ACHN (cell line): ENCODE measurements around the gene USP9X.
"Not testable (repeated sequence)": the region's sequence is repeated elsewhere in the genome, so short reads cannot be mapped to it uniquely, and the experiment has no call there.

ENCODE experiments used
- DNase-seq: peaks from one replicate; pipeline ENCODE4 v3.0.0-alpha.2; 2015
- in situ Hi-C: cut with HindIII; loops from 2 replicates; pipeline ENCODE4 v1.10.0; 2017; ENCODE audit warnings: low sequenced_read_pairs, low pct_ligation_motif_present, low pct_unique_long_range_greater_than_20kb

The USP9X gene

DNA sequence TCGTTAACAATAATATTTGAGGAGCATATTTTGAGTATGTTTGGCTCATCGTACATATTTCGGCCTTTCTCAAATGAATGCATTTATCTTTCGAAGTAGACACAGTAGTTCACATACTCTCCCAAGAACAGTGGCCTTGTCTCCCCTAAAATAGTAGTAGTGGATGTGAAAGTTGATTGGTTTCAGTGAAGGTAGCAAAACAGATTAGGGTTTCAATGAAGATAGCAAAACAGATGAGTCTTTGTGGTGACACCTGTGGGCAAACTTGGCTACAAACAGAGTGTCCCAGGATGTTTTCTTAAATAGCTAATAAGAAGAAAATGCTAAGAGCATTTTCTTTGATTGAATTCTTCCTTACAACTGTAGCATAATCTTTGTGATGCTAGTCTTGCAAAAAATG, 67.0 kb downstream of the USP9X start:
- DNase-seq: no peak
- in situ Hi-C loops: no loop called here

DNA sequence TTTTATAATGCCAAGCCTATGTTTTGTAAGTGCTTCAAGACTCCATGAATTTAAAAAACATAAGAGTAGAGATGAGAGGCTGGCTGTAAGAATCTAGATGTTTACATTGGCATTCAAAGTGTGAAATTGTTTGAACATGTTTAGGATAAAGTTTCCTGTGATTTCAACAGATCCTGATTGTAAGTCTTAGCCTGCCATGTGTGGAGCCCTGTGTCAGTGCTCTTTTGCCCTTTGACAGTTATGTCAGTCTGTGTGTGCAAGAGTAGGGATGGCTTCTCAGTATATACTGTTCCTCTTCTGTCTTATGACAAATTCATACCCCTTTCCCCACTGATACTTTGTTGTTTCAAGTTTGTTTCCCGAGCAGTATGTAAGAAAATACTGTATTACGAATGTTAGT, 68.2 kb downstream of the USP9X start:
- in situ Hi-C loops: no loop called here
- no peak for DNase-seq

DNA sequence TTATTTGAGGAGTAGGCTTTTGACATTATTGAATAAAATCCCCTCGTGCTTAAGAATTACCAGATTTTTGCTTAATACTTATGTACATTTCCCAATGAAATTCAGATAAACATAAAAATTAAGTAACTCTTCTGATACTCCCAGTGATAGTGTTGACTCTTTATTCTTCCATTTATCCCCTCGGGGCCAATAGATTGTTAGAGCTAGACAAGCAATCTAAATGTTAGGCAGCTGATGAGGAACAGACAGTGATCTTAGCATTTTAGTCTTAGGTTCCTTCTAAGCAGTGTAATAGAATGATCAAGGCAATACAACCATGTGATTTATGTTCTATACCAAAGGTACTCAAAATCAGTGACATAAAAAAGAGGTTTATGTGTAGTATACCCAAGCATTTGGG, 68.7 kb downstream of the USP9X start:
- DNase-seq: no peak
- in situ Hi-C loops: no loop called here

DNA sequence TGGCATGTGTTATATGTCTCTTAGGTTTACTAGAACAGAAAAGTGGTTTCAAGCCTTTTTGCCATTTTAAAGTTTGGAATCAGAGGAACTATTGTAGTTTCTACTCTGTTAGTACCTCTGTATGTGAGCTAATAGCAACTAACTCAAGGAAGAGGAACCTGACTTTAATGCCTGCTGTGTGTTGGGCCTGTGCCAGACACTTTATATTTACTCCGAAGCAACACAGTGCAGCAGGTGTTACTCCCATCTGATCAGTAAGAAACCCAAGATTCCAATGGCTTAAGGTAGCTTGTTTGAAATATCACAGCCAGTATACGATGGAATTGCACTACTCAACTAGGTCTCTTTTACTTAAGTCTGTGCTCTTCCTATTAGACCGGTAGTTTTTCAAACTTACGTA, 79.2 kb downstream of the USP9X start:
- no peak for DNase-seq
- in situ Hi-C loops: no loop called here

DNA sequence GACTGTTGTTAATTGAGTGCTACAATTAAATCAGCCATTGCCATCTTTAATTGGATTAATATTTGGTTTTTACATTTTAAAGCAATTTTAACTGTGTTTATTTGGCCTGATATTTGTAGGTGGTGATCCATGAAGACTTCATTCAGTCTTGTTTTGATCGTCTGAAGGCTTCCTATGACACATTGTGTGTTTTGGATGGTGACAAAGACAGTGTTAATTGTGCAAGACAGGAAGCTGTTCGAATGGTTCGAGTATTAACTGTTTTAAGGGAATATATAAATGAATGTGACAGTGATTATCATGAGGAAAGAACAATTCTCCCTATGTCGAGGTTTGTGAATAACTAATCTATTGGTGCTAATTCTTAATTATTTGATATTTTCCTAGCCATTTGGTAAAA, 82.6 kb downstream of the USP9X start:
- in situ Hi-C loops: no loop called here
- DNase-seq: no peak

DNA sequence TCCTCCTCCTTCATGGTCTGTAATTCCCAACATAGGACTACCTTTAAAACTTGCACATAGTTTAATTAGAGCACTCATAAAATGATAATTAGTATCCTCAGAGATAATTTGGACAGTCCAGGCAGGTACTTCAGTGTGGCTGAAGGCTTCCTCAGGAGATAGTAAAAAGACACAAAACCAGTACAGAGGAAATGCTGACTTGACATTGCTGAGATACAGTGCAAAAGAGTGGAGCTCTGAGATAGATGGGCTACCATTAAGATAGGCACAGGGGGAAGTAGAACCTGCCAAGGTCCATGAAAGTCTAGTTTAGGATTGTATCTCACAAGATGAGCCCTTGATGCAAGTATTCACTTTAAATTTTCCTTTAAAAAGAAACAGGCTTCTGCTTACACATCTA, 91.0 kb downstream of the USP9X start:
- in situ Hi-C loops: no loop called here
- DNase-seq: no peak

DNA sequence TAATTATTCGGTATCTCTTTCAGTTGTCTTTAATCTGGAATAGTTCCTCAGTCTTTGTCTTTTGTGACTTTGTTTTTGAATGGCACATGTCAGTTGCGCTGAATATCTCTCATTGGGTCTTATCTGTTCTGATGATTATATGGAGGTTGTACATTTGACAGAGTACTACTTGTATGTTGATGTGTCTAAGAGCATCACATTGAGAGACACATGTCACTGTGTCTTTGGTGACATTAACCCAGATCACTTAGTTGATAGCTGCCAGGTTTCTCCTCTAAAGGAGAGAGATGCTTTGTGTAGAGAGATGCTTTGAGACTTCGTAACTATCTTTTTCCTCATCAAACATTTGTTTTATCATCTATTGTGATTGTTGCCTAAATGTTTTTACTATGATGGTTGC, 92.1 kb downstream of the USP9X start:
- in situ Hi-C loops: no loop called here
- DNase-seq: no peak

DNA sequence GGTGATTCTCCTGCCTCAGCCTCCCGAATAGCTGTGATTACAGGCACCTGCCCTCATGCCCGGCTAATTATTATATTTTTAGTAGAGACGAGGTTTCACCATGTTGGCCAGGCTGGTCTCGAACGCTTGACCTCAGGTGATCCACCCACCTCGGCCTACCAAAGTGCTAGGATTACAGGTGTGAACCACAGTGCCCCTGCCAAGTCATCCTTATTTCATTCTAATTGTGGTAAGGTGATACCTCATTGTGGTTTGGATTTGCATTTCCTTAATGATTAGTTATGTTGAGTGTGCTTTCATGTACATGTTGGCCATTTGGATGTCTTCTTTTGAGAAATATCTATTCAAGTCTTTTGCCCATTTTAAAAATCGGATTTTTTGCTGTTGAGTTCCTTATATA, 93.0 kb downstream of the USP9X start:
- DNase-seq: no peak
- in situ Hi-C loops: no loop called here

DNA sequence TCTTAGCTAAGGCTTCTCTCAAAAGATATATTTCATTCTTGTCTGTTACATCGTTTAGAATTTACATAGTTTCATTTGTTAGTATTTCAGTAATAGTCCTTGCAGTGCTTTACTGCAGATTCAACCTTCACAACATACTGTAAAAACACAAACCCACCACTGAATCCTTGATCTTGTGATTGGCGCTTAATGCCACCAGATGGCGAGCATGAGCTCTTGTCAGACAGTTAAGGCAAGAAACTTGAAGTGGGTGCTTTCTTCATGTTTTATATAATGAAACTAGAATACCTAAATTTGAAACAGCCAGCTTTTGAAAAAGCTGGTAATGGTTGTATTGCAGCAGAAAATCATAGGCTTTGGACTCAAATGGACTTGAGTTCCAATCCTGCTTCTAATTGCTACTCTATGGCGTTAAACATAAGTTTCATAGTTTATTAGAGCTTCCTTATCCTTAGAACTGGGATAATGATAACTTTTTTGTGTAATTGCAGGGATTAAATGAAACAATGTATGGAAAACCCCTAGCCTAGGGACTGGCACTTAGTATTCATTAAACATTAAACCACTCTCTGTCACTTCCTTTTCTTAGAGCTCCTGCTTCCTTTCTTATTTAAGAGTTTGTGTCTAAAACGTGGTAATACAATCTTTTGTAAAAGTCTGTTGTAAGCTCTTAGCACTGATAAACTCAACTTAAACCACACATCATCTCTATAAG, 95.1 kb downstream of the USP9X start:
- peak; percentile 52 for DNase-seq
- in situ Hi-C loops: no loop called here

DNA sequence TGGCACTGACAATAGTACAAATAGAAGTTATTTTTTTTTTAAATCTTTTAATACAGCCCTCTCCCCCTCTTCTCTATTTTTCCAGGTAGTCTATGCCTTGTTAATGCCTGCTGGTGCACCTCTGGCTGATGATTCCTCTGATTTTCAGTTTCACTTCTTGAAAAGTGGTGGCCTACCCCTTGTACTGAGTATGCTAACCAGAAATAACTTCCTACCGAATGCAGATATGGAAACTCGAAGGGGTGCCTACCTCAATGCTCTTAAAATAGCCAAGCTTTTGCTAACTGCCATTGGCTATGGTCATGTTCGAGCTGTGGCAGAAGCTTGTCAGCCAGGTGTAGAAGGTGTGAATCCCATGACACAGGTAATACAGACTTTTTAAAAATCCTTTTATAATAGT, 99.1 kb downstream of the USP9X start:
- DNase-seq: no peak
- in situ Hi-C loops: no loop called here

DNA sequence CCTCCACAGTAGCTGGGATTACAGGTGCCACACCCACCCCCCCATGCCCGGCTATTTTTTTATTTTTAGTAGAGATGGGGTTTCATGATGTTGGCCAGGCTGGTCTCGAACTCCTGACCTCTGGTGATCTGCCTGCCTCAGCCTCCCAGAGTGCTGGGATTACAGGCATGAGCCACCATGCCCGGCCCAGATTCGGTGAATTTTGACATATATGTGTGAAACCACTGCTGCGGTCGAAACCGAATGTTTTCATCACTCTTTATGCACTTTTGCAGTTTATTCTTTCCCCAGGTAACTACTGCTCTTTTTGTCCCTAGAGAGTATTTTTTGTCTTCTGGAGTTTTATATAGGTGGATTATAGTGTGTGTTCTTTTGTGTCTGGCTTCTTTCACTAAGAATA, 101.7 kb downstream of the USP9X start:
- in situ Hi-C loops, DNase-seq: not testable (repeated sequence)

DNA sequence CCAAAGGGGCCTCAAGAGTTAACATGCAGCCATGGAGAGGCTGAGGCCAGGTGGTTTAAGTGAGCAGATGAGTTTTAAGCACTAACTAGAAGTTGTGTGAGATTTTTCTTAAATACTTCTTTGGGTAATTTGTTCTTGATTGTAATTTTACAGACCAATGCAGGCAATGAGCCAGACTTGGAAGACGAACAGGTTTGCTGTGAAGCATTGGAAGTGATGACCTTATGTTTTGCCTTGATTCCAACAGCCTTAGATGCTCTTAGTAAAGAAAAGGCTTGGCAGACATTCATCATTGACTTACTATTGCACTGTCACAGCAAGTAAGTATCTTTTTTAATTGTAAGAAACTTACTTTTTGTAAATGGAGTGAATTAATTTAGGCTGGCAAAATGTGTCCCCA, 103.9 kb downstream of the USP9X start:
- no peak for DNase-seq
- in situ Hi-C loops: no loop called here

DNA sequence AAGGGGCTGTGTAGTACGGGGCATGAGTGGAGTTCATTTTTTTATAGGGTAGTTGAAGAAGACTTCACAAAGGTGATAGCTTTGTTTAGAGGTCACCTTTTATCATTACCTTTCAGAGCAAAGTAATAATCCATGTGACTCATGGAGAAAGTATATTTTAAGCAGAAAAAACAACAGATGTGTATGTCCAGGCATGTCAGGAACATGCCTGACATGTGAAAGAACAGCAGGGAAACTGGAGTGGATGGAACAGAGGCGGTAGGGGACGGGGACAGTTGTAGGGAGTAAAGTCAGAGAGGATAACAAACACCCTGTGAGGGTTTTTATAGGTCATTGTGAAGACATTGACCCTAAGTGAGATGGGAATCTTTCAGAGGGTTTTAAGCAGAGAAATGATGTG, 107.6 kb downstream of the USP9X start:
- no peak for DNase-seq
- in situ Hi-C loops: no loop called here

DNA sequence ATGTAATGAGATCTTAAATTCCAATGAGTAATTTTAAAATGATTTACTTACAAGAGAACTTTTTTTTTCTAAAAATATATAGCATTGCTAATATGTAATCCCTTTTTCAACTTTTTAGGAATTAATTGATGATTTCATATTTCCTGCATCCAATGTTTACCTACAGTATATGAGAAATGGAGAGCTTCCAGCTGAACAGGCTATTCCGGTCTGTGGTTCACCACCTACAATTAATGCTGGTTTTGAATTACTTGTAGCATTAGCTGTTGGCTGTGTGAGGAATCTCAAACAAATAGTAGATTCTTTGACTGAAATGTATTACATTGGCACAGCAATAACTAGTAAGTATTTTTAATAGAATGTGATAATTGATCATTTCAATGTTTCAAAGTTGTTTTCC, 113.2 kb downstream of the USP9X start:
- in situ Hi-C loops: no loop called here

DNA sequence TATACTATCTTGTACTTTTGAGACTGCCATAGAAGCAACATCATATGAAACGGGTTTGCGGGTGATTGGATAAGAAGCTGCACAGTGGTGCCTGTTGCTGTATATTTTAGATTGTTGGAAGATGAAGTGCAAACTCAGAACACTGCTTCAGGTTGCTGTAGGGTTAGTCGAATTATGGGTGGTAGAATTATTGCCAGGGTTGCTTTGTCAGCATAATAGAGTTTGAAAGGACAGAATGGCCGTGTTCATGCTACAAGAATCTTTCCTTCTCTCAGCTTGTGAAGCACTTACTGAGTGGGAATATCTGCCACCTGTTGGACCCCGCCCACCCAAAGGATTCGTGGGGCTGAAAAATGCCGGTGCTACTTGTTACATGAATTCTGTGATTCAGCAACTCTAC, 115.5 kb downstream of the USP9X start:
- DNase-seq: no peak
- in situ Hi-C loops: no loop called here

More for the DNA sequence above, 113.2 kb downstream of the USP9X start:
- DNase-seq: no peak

DNA sequence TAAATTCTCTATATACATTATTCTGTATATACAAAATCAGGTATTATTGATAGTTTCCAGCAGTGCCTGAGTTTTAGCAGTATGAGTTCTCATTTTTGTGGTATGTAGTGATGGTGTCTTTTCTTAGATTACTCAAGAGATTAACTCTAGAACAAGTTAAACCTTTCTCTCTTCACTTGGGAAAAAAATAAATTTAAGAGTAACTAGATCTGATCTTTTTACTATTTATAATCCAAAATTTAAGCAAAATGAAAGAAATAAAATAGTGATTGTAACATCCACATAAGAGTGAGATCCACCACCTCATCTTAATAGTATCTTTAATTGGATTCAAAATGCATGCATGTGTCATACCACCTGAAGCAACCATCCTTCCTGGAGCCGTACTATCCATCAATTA, 124.6 kb downstream of the USP9X start:
- in situ Hi-C loops: no loop called here
- DNase-seq: no peak

DNA sequence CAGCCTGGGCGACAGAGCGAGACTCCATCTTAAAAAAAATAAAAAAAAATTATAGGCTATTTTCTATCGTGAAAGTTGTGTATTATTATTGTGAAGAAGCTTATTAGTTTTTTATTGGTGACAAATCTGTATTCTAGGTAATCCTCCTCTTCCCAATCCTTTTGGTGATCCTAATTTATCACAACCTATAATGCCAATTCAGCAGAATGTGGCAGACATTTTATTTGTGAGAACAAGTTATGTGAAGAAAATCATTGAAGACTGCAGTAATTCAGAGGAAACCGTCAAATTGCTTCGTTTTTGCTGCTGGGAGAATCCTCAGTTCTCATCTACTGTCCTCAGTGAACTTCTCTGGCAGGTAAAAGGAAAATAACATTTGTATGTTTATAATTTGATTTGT, 139.4 kb downstream of the USP9X start:
- in situ Hi-C loops: no loop called here
- no peak for DNase-seq

DNA sequence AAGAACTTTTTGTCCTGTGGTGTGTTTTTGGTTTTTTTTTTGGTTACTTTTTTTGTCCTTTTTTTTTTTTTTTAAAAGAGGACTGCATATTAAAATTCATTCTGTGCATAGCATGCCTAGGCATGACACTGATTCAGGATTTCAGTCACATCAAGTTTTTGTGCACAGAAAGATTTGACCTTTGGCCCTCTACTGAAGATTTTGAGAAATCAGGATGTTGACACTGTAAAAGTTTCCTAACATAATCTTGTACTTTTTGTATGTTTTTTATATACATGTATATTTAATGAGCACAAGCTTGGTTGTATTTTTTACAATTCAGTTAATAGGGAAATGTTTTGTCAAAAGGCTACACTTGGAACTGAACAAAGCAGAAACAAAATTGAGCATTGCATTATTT, 148.7 kb downstream of the USP9X start:
- in situ Hi-C loops: no loop called here
- DNase-seq: no peak

DNA sequence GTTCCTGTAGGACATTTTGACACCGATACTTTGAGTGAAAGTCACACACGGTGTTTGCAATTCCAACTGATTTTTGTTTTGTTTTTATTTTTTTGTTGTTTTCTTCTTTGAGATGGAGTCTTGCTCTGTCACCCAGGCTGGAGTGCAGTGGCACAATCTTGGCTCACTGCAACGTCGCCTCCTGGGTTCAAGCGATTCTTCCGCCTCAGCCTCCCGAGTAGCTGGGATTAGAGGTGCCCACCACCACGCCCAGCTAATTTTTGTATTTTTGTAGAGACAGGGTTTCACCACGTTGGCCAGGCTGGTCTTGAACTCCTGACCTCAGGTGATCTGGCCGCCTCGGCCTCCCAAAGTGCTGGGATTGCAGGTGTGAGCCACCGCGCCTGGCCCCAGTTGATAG, 149.2 kb downstream of the USP9X start:
- in situ Hi-C loops, DNase-seq: not testable (repeated sequence)

DNA sequence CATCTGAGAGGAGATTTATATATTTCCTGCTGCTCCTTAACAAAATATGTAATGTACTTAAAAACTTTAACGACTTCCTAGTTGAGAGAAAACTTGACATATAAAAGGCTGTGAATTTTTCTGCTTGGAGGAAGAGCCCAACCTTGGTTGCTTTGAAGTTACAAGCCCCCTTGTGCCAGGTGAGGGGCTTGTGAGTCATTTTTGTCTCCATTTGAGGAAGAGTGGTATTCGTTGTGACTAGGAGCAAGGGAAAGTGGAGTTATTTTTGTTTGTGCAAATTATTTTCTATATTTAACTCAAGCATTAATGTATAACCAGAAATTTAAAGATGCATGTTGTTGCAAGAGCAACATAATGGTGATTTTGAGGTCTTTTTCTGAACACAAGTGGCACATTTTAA, 149.7 kb downstream of the USP9X start:
- no peak for DNase-seq
- in situ Hi-C loops: no loop called here

DNA sequence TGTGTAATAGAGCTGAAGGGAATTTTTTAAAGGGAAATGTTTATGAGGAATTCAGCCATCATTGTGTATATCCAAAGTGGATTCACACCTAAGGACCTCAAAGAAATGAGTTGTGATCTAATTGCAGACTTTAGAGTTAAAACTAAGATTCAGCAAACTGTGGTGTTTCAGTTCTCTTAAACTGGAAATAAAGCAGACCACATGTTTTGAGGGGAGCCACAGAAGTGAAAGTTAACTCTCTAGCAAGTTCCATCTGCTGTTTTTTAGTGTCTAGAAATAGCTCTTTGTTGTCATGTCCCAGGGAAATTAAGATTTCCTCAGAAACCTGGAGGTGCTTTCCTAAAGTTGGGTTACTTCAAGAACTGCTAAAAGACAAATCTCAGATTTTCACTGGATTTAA, 151.4 kb downstream of the USP9X start:
- in situ Hi-C loops: no loop called here
- no peak for DNase-seq
